B cell (primary cell): ENCODE results near the gene ATP11A. TPM values are rescaled to one million over a fixed set of nuclear protein-coding genes. Genes with fewer than 3 reads are reported as not detected.
"Not testable (repeated sequence)": the region's sequence is repeated elsewhere in the genome, so short reads cannot be mapped to it uniquely, and the experiment has no call there.

Experiments
- ATAC-seq: fragments of 200-7000 bp; cut with Tn5 transposase; one replicate; pipeline ENCODE4 v1.10.0; 2021; ENCODE audit warnings: low read depth, mild to moderate bottlenecking, moderate number of reproducible peaks, moderate library complexity
- CTCF ChIA-PET: fragments of 350-600 bp; sonication (Branson Sonifier 250); formaldehyde crosslinking; loops from one replicate; lab custom pipeline; 2021; ENCODE audit warnings: antibody characterized with exemption, inconsistent platforms; lab: Charles Lee
- POLR2A ChIA-PET: fragments of 350-600 bp; sonication (Branson Sonifier 250); formaldehyde crosslinking; loops from one replicate; lab custom pipeline; 2021; ENCODE audit warnings: antibody characterized with exemption; lab: Charles Lee
- DNase-seq: peaks from one replicate; pipeline ENCODE4 v3.0.0; 2013
- H2AFZ ChIP-seq: 2 replicates; pipeline ENCODE4 v1.6.1; 2012; ENCODE audit warnings: mild to moderate bottlenecking, low read depth, low read length; ENCODE audit not compliant: insufficient read depth, poor library complexity, severe bottlenecking
- H3K27ac ChIP-seq, 2 donors: 1 replicate in 1 of 2; 2 replicates in 1 of 2; pipeline ENCODE4 v1.5.1; 2012 to 2013; ENCODE audit warnings: low read length in 2 of 2, mild to moderate bottlenecking in 2 of 2, moderate library complexity in 1 of 2
- H3K27me3 ChIP-seq, 4 experiments: fragments of 200-600 bp in 1 of 4; sonication (generic) in 1 of 4; replicated peaks in 1 of 4; 1 replicate in 2 of 4; 2 replicates in 2 of 4; pipeline versions ENCODE4 v1.6.1 to v1.7.0; 2013 to 2016; ENCODE audit warnings: low read length in 3 of 4, mild to moderate bottlenecking in 2 of 4, mixed read lengths in 1 of 4, moderate library complexity in 1 of 4; ENCODE audit not compliant: insufficient read depth in 4 of 4, control insufficient read depth in 3 of 4; ENCODE audit errors: control extremely low read depth in 1 of 4
- H3K36me3 ChIP-seq, 2 experiments: replicated peaks in 1 of 2; 1 replicate in 1 of 2; 2 replicates in 1 of 2; pipeline versions ENCODE4 v1.6.1 to v1.7.1; 2013; ENCODE audit warnings: low read length in 1 of 2; ENCODE audit not compliant: insufficient read depth in 2 of 2, control insufficient read depth in 1 of 2; ENCODE audit errors: control extremely low read depth in 1 of 2, extremely low read depth in 1 of 2
- H3K4me1 ChIP-seq, 2 donors: fragments of 200-600 bp in 1 of 2; sonication (generic) in 1 of 2; 1 replicate in 1 of 2; 2 replicates in 1 of 2; pipeline versions ENCODE4 v1.5.1 to v1.6.1; 2013 to 2017; ENCODE audit warnings: low read length in 2 of 2; ENCODE audit not compliant: control insufficient read depth in 2 of 2, insufficient read depth in 2 of 2
- H3K4me2 ChIP-seq: replicated peaks from 2 replicates; pipeline ENCODE3; 2012; ENCODE audit warnings: mild to moderate bottlenecking, low read depth, low read length; ENCODE audit not compliant: poor library complexity, severe bottlenecking
- H3K4me3 ChIP-seq, 5 experiments: fragments of 200-600 bp in 1 of 5; sonication (generic) in 1 of 5; 1 replicate in 3 of 5; 2 replicates in 2 of 5; pipeline versions ENCODE4 v1.5.1 to v1.7.0; 2011 to 2016; ENCODE audit warnings: low read length in 4 of 5, mild to moderate bottlenecking in 4 of 5, low read depth in 2 of 5, control low read depth in 1 of 5, moderate library complexity in 1 of 5; ENCODE audit not compliant: insufficient read depth in 1 of 5; ENCODE audit errors: control extremely low read depth in 1 of 5, extremely low read depth in 1 of 5
- H3K79me2 ChIP-seq: fragments of 200-600 bp; sonication (generic); one replicate; pipeline ENCODE4 v1.6.0; 2016; ENCODE audit warnings: low read length; ENCODE audit not compliant: control insufficient read depth, insufficient read depth
- H3K9ac ChIP-seq: fragments of 200-600 bp; sonication (generic); 2 replicates; pipeline ENCODE4 v1.6.1; 2017; ENCODE audit warnings: mild to moderate bottlenecking, low read length, moderate library complexity
- H3K9me3 ChIP-seq, 3 donors: one replicate each; pipeline versions ENCODE4 v1.6.1 to v1.7.1; 2013; ENCODE audit warnings: low read length in 2 of 3; ENCODE audit not compliant: control insufficient read depth in 2 of 3, insufficient read depth in 1 of 3; ENCODE audit errors: control extremely low read depth in 1 of 3
- H4K20me1 ChIP-seq: 2 replicates; pipeline ENCODE4 v1.6.0; 2012; ENCODE audit warnings: mild to moderate bottlenecking, low read length; ENCODE audit not compliant: insufficient read depth, control insufficient read depth, poor library complexity, severe bottlenecking
- H3K27ac Mint-ChIP-seq: one replicate; pipeline ENCODE4 v1.8.0; 2021; ENCODE audit warnings: mixed read lengths
- H3K27me3 Mint-ChIP-seq: one replicate; pipeline ENCODE4 v1.8.0; 2021; ENCODE audit warnings: mixed read lengths
- H3K4me1 Mint-ChIP-seq: one replicate; pipeline ENCODE4 v1.8.0; 2021; ENCODE audit warnings: mixed read lengths
- H3K4me3 Mint-ChIP-seq: one replicate; pipeline ENCODE4 v1.8.0; 2021; ENCODE audit warnings: mixed read lengths
- H3K9me3 Mint-ChIP-seq: one replicate; pipeline ENCODE4 v1.8.0; 2022; ENCODE audit warnings: mixed read lengths; ENCODE audit not compliant: insufficient read depth
- CTCF ChIP-seq: fragments of 200-600 bp; IDR thresholded peaks from one replicate; pipeline ENCODE4 v1.8.0; 2022; ENCODE audit warnings: antibody characterized with exemption, mild to moderate bottlenecking
- EZH2 ChIP-seq: IDR thresholded peaks from 2 replicates; pipeline ENCODE4 v1.6.1; 2012; ENCODE audit warnings: borderline replicate concordance, low read depth, mild to moderate bottlenecking, moderate library complexity, low read length; ENCODE audit not compliant: insufficient read depth, poor library complexity, severe bottlenecking
- WGBS: methylation state at CpG from one replicate; pipeline ENCODE4 v1.1.5; 2013; ENCODE audit warnings: missing lambda C conversion rate; ENCODE audit not compliant: insufficient coverage; 5-methylcytosine and 5-hydroxymethylcytosine counted together
- intact Hi-C: fragments of 100-400 bp; cut with micrococcal nuclease; formaldehyde crosslinking; loops from one replicate; pipeline ENCODE4 v1.10.0; 2022
- polyA plus RNA-seq: library from polyadenylated mRNA; depleted of rRNA; stranded (reverse); fragments of >200 nt; gene quantifications from 2 replicates; pipeline ENCODE4 v1.2.3, GENCODE V29; 2012
- total RNA-seq, 2 donors: library from RNA; stranded (reverse); fragments of 120-200 nt in 1 of 2; gene quantifications; 1 replicate in 1 of 2; 2 replicates in 1 of 2; pipeline versions ENCODE4 v1.2.3 to v1.2.4, GENCODE V29; 2013 to 2022

Gene ATP11A
- total and polyA plus RNA-seq, 2 donors (not counting 1 experiment from before 2014, with no cell fraction given), result 36.9 to 60.3 TPM

GRCh38 chr13:112684071-112684845 lies 5.6 kb upstream of the ATP11A start:
- POLR2A ChIA-PET, result no interaction called here
- no peaks in the 10 kb centered on the region for H3K36me3 ChIP-seq
- H3K9me3 Mint-ChIP-seq, result no peaks in the 10 kb centered on the region
- TF ChIP-seq EZH2, result no peak
- no peak for TF ChIP-seq CTCF
- DNase-seq (no peak), ATAC-seq (no peak)
- H3K27ac Mint-ChIP-seq, result no peak overlapping the region
- no peak overlapping the region for H3K4me3 ChIP-seq
- no peaks in the 10 kb centered on the region for H3K9me3 ChIP-seq
- H4K20me1 ChIP-seq, result no peaks in the 10 kb centered on the region
- no peak overlapping the region for H2AFZ ChIP-seq
- H3K4me3 Mint-ChIP-seq, result no peak overlapping the region
- intact Hi-C loops, result no loop called here
- H3K4me1 Mint-ChIP-seq, result peaks cover 13% of the 10 kb centered on the region
- WGBS, result 95% methylated on average over 18 of the region's 18 CpGs
- no peaks in the 10 kb centered on the region for H3K27me3 ChIP-seq
- H3K4me1 ChIP-seq, result peaks cover 7 to 12% of the 10 kb centered on the region in 2 donors
- CTCF ChIA-PET, result interaction anchor here (1.8 kb wide), 1 partner anchor 190 kb away, joined by 5 read pairs; no protein-coding TSS in a partner anchor
- H3K27me3 Mint-ChIP-seq, result no peaks in the 10 kb centered on the region
- no peak overlapping the region for H3K4me2 ChIP-seq
- no peak overlapping the region for H3K27ac ChIP-seq
- no peak overlapping the region for H3K9ac ChIP-seq
- no peaks in the 10 kb centered on the region for H3K79me2 ChIP-seq

GRCh38 chr13:112685189-112685805 lies 4.5 kb upstream of the ATP11A start:
- H2AFZ ChIP-seq, DNase-seq, intact Hi-C loops, H4K20me1 ChIP-seq, H3K27me3 ChIP-seq, H3K4me3 ChIP-seq, H3K9me3 Mint-ChIP-seq, H3K9me3 ChIP-seq, H3K27ac Mint-ChIP-seq, H3K9ac ChIP-seq, H3K4me3 Mint-ChIP-seq, ATAC-seq, H3K27ac ChIP-seq, H3K79me2 ChIP-seq, H3K27me3 Mint-ChIP-seq, H3K36me3 ChIP-seq, POLR2A ChIA-PET, H3K4me2 ChIP-seq: not testable (repeated sequence)
- peaks cover 14% of the 10 kb centered on the region for H3K4me1 Mint-ChIP-seq
- H3K4me1 ChIP-seq, result peaks cover 7 to 14% of the 10 kb centered on the region in 2 donors
- WGBS, result 86% methylated on average over 6 of the region's 9 CpGs
- CTCF ChIA-PET, result interaction anchor here (1.0 to 1.8 kb wide), 2 partner anchors 45 to 189 kb away, joined by 4 to 5 read pairs; no protein-coding TSS in a partner anchor
